DMS153 treated with DMSO at 0.1 percent for 48 hours (cell line): ENCODE data around the gene ALDOA.

Source experiments
- DNase-seq: peaks from one replicate; lab custom pipeline; 2025; ENCODE audit not compliant: unreplicated experiment; lab: John Stamatoyannopoulos, UW

ALDOA gene

DNA sequence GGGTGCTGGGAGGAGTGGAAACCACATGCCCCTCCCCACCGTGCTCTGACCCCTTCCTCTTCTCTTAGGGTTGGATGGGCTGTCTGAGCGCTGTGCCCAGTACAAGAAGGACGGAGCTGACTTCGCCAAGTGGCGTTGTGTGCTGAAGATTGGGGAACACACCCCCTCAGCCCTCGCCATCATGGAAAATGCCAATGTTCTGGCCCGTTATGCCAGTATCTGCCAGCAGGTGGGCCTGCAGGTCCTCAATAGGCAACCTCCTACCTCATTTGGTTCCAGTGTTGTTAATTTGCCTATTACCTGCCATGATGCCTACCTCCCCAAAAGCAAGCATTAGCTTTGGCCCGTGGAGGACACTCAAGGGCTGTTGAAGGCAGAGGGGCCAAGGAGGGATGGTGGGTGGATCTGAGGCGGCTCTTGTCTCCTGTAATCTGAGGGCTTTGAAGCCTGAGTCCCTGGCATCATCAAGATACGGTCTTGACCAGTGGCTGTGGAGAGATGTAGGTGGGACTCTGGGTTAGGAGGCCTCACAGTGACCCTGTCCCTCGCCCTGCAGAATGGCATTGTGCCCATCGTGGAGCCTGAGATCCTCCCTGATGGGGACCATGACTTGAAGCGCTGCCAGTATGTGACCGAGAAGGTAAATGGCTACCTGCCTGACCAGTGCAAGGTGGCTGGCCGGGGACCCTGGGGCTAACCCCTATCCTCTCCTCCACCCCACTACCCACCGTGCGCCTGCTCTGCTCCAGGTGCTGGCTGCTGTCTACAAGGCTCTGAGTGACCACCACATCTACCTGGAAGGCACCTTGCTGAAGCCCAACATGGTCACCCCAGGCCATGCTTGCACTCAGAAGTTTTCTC lies 3.4 kb downstream of the ALDOA start:
- DNase-seq, result no peak

DNA sequence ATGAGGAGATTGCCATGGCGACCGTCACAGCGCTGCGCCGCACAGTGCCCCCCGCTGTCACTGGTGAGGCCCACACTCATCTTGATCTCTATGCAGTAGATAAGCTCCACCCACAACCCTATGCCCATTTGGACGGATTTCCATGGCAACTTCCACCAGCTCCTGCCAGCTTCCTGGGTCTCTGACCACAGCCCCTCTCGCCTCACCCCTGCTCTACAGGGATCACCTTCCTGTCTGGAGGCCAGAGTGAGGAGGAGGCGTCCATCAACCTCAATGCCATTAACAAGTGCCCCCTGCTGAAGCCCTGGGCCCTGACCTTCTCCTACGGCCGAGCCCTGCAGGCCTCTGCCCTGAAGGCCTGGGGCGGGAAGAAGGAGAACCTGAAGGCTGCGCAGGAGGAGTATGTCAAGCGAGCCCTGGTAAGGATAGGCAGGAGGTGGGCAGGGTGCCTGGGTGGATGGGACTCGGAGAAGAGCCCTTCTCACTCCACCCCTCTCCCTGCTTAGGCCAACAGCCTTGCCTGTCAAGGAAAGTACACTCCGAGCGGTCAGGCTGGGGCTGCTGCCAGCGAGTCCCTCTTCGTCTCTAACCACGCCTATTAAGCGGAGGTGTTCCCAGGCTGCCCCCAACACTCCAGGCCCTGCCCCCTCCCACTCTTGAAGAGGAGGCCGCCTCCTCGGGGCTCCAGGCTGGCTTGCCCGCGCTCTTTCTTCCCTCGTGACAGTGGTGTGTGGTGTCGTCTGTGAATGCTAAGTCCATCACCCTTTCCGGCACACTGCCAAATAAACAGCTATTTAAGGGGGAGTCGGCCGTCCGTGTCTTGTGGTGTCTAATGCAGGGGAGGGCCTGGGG lies 4.3 kb downstream of the ALDOA start:
- DNase-seq, result no peak

DNA sequence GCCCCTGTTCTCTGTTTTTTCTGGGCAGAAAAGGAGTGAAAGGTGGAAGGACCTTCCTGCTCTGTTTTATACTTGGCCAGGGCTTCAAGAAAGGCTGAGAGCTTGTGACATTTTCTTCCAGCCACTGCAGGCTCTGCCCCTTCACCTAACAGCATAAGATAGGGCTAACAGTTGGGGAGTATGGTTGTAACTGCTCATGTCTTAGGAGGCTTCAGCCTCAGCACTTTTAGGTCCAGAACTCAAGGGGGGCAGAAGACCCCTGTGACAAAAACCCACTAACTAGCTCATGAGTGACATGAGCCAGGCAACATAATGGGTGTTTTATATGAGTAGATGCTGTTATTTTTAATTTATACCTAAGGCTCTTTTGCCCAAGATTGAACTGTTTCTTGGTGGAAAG lies 4.9 kb downstream of the ALDOA start:
- DNase-seq, result no peak

DNA sequence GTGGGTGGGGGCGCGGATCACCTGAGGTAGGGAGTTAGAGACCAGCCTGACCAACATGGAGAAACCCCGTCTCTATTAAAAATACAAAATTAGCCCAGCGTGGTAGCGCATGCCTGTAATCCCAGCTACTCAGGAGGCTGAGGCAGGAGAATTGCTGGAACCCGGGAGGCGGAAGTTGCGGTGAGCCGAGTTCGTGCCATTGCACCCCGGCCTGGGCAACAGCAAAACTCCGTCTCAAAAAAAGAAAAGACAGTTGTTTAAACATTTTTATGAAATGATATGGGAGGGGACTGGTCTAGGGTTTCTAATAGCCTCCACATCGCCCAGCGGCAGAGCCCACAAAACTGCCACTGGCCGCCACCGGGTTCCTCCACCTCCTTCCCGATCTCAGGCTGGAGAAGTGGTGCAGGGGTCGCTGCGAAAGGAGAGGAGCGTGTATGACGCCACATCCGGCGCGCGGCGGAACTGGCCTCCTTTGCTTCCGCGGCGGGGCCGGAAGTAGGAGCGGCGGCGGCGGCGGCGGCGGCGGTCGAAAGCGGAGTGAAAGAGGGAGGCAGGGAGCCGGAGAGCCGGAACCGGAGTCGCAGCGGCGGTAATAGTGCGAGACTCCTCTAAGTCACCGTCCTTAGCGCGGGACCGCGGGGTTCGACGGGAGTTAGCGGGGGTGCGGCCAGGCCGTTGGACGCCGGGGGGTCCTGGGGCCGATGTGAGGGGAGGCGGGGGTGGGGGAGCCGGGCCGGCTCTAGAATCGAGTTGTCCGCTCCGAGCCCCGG lies 10.1 kb downstream of the ALDOA start, which contains the start of gene PPP4C:
Gene PPP4C, plus strand, starts transcription at position 492 of the 773 bp plus-strand sequence. CDS start 384 bp downstream, outside the sequence.
- peak; percentile 82 for DNase-seq

DNA sequence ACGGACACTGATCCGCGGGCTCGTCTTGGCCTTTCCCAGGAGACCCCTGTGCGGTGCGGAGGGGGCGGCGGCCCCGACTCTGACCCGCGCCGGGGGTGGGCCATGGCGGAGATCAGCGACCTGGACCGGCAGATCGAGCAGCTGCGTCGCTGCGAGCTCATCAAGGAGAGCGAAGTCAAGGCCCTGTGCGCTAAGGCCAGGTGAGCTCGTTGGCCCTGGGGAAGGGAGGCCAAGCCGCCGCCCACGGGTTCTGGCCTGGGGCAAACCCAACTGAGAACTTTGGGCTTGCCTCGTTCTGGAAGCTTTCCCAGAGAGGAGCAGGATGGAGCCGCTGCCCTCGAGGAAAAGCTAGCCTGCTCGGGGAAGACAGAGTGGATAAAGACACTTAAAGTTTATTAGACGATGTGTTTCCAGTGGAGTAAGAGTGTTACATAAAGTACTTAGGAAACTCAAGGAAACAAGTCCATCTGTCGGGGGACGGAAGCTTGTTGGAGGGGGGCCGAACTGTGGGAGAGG lies 10.8 kb downstream of the ALDOA start:
- no peak for DNase-seq

DNA sequence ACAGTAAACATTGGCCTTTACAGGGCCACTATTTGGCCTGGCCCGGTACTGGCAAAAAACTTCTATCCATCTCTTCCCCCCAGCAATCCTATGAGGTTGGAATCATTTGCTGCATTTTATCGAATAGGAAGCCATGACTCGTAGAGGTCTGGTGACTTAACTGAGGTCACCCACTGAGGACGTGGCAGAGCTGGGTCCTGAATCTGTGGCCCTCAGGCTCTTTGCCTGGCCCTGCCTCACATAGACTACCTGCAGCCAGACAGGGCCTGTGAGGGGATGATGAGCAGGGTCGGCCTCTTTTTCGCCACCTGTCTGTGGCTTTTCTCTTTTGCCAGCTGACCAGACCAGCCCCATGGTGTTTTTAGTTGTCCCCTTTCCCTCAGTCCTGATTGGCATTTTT lies 12.1 kb downstream of the ALDOA start:
- DNase-seq, result no peak

DNA sequence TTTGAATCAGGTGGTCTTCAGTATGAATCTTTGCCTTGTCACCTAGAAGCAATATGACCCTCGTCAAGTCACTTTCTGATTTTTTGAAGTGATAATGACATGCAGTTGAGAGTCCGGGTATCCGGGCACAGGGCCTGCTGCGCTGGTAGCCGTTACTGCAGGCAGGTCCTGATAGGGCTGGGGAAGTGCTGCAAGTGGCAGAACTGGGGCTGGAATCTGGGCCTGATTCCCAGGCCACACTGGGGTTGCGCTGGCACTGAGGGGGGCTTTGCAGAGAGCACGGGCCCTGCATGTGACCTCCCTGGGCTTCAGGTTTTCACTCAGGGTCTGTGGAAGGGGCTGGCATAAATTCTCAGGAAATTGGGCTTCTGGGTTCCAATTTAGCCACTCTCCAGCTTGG lies 13.2 kb downstream of the ALDOA start:
- DNase-seq, result no peak

DNA sequence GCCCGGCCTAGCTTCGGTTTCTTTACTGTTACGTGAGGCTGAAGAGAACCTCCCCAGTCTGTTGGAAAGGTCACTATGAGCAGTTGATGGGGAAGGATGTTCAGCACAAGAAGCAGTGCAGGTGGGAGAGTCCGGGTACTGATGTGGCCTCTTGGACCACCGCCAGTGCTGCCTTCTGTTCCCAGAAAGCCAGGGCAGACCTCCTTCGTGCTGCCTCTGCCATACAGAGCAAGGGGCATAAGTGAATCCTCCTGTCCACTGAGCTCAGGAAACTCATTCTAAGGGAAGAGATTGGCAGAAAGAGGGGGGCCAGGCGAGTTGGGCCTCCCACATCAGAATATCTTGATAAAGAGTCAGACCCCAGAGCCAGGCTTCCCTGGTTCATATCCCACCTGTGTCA lies 13.9 kb downstream of the ALDOA start:
- DNase-seq, result no peak

DNA sequence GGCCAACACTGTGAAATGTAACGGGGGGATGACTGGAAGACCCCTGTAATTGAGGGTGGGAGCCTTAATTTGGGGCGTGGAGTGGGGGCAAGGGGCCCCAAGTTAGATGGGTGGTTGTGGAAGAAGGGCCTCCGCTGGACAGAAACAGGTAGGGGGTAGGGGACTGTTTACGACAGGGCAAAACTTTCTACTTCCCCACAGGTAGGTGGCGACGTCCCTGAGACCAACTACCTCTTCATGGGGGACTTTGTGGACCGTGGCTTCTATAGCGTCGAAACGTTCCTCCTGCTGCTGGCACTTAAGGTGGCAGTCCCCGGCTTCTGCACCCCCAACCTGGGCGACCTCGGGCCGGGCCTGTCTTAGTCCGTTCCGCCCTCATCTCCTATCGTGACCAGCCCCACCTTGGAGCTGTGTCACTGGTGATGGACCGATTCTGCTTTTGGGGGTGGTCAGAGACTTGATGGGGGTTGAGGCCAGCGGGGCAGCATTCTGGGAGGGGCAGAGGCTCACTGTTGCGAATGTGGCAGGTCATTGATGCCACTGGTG lies 17.1 kb downstream of the ALDOA start:
- DNase-seq, result no peak

DNA sequence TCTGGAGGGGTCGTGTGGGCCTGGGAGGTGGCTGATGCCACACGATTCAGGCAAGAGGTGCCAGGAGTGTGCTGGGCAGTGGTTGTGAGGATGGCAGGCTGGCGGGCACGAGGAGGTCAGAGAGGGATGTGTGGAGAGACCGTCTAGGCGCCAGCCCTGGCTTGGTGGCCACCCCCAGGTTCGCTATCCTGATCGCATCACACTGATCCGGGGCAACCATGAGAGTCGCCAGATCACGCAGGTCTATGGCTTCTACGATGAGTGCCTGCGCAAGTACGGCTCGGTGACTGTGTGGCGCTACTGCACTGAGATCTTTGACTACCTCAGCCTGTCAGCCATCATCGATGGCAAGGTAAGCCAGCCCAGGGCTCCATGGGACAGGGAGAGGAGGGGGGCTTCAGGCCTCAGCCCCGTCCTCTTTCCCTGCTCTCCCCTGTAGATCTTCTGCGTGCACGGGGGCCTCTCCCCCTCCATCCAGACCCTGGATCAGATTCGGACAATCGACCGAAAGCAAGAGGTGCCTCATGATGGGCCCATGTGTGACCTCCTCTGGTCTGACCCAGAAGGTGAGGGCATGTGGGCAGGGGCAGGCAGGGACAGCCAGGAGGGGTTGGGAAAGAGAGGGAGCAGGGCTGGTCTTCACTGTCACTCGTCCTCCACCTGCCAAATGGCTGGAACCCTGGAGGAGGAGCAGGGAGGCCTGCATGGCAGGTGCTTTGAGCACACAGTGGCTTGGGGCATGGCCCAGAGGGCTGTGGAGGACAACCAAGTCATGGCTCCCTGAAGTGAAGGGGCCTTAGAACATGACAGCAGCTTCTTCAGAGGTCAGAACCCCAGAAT lies 17.9 kb downstream of the ALDOA start:
- DNase-seq, result no peak

DNA sequence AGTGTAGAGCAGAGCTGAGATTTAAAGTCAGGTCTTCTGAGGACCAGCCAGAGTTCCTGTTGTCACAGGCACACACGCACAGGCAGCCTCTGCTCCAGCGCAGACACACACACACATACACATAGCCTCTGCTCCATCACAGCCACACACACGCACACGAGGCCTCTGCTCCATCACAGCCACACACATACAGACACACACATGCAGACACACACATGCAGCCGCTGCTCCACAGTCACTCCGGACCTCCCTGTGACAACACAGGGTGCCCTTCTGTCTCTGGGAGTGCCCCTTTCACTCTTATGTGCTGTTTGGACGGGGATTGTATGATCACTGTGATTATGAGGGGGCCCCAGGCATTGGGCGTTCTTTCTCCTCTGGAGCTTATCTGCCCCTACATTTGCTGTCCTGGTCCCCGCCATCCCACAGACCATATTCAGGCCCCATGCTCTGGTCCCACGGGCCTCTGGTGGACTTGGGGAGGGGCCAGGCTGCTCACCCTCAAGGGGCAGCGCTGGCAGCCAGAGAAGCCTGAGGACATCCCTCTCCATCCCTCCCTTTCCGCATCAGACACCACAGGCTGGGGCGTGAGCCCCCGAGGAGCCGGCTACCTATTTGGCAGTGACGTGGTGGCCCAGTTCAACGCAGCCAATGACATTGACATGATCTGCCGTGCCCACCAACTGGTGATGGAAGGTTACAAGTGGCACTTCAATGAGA lies 18.7 kb downstream of the ALDOA start:
- no peak for DNase-seq

DNA sequence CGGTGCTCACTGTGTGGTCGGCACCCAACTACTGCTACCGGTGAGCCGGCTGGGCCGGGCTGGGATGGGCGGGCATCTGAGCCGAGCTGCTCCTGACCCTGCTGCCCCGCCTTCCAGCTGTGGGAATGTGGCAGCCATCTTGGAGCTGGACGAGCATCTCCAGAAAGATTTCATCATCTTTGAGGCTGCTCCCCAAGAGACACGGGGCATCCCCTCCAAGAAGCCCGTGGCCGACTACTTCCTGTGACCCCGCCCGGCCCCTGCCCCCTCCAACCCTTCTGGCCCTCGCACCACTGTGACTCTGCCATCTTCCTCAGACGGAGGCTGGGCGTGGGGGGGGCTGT lies 19.2 kb downstream of the ALDOA start:
- DNase-seq, result no peak

DNA sequence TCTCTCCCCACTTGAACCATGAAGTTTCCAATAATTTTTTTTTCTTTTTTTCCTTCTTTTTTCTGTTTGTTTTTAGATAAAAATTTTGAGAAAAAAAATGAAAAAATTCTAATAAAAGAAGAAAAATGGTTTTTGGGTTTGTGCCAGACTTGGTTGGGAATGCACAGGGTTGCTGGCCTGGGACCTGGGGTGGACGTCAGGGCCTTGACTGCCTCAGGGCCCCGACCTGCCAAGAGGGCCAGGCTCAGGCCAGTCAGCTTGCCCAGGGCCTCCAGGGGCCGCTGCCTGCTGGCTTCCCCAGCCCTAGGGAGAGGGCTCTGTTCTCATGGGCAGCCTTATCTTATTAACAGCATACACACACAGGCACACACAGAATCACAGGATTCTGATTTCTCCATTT lies 19.7 kb downstream of the ALDOA start:
- no peak for DNase-seq

DNA sequence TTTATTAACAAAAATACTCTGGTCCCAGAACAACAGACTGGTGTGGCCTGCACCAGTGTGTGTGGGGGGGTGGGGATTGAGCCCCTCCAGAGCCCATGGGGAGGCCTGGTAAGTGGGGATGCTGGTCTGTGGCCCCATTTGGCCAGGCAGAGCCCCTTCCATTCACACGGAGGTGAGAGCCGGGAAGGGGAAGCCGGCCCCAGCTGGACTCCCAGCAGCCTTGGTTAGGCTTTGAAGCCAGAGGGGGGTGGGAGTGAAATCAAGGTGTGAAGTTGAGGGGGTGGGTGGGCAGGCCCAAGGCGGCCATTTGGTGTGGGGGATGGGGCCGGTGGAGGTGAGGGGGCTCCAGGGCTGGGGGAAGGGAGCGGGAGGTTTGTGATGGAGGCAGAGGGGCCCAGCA lies 20.3 kb downstream of the ALDOA start:
- DNase-seq, result no peak

DNA sequence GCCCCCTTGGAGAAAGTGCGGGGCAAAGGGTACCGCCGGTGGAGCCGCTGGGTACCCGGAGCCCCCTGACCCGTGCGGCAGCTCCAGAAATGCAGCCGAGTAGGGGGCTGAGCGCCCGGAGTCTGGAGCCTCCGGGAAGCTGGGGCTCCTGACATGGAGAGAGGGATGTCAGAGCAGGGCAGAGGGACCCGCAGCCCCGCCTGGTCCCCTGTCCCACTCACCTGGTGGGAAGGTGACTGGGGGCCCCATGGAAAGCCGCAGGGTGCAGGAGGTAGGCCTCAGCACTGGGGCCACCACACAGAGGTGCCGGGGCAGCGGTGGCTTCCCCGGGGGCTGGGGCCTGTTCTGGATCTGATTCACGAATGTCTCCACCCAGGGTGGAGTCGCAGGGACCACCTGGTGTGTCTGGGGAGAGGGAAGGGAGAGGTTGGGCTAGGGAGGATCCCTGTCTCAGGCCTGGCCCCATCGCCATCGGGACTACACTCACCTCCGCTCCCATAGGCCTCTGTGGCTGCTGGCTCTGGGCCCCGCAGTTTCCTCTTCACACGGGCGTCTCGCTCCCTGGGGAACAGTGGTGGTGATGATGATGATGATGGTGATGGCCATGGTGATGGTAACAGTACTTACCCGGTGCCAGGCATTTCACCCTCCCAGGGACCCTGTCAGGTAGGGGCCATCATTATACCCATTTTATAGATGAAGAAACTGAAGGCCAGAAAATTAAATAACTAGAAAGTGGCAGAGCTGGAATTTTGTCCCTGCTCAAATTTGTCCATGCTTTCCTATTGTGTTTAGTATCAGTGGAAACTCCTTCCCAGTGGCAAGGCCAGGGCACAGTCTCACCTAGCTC lies 21.0 kb downstream of the ALDOA start:
- no peak for DNase-seq

DNA sequence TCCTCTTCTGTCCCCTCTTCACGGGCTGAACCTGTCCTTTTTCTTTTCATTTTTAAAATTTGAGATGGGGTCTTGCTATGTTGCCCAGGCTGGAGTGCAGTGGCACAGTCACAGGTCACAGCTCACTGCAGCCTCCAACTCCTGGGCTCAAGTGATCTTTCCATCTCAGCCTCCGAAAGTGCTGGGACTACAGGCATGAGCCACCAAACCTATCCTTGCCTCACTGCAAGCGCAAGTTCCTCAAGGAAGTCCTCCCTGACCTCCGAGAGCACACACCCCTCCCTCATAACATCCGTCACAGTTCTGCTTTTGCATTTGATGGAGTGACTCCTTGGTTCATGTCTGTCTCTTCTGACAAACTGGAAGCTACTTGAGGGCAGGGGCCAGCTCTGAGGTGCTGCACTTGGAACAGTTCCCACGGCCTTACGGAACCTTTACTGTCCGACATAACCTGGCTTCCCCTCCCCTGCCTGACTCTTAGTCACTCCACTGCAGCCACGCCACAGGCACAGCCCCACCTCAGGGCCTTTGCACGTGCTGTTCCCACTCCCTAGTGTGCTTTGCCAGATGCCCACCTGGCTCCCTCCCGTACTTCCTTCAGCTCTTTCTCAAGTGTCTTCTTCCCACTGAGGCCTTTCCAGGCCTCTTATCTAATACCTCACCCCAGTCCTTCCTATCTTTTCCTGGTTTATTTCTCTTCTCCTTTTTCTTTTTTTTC lies 21.8 kb downstream of the ALDOA start:
- no peak for DNase-seq

DNA sequence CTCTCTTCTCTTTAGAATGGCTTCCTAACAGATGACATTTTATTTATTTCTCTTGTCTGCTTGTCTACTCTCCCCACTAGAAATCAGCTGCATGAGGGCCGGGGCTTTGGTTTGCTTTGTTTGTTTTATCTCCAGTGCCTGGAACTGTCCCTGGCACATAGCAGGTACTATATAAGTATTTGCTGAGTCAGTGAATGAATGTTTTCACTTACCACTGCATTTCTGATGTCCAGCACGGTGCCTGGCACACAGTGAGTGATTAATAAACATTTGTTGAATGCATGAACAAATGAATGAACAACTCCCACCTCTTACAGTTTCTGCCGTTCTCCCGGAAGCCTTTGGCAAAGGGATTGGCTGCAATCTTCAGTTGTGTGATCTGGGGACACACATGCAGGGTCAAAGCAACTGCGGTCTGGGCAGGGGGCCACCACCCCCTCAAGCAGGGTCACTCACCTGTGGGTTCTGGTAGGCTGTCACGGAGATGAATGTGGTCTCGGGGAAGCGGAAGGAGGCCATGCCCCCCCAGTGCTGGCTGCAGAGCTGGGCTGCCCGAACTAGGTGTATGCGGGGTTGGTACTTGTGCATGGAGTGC lies 22.8 kb downstream of the ALDOA start:
- DNase-seq, result no peak
